ENCODE results near the gene MVD.

DNA sequence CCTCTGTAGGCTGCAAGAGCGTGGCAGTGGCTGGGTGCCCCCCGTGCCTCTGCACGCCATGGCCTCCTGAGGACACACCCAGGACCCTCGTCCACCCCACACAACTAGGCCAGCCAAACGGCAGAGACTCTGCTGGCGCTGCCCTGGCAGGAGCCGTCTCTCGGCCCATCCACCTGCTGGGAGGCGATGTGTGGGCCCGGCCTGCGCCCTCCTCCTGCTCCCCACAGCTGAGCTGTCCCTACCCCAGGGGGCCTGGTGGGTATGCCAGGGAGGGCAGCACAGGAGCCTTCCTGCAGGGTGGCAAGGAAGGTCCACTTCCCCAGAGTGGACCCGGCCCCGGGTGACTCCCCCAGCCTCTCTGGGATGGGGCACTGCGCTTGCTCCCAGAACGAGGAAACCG lies 36.3 kb upstream of the MVD start:
- TF ChIP-seq, protein P1, sequence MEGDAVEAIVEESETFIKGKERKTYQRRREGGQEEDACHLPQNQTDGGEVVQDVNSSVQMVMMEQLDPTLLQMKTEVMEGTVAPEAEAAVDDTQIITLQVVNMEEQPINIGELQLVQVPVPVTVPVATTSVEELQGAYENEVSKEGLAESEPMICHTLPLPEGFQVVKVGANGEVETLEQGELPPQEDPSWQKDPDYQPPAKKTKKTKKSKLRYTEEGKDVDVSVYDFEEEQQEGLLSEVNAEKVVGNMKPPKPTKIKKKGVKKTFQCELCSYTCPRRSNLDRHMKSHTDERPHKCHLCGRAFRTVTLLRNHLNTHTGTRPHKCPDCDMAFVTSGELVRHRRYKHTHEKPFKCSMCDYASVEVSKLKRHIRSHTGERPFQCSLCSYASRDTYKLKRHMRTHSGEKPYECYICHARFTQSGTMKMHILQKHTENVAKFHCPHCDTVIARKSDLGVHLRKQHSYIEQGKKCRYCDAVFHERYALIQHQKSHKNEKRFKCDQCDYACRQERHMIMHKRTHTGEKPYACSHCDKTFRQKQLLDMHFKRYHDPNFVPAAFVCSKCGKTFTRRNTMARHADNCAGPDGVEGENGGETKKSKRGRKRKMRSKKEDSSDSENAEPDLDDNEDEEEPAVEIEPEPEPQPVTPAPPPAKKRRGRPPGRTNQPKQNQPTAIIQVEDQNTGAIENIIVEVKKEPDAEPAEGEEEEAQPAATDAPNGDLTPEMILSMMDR (conservative IDR thresholded peaks at IDR 0.05 in 1 of 2, IDR thresholded peaks at IDR 0.05 in 1 of 2; ENCODE audit: low read depth in 1 of 2, low read length in 2 of 2), result no peak
- TF ChIP-seq EZH2 (IDR thresholded peaks at IDR 0.05; ENCODE audit: low read length, missing control alignments), result no peak

Measured in fibroblast of lung (primary cell).